GM21360 (cell line): ENCODE results near the gene SLC12A8.

Experiments used
- ATAC-seq: cut with Tn5 transposase; IDR thresholded peaks from one replicate; pipeline ENCODE4 v1.9.1; 2021; ENCODE audit warnings: mild to moderate bottlenecking, moderate library complexity; ENCODE audit not compliant: unreplicated experiment

The SLC12A8 gene

DNA sequence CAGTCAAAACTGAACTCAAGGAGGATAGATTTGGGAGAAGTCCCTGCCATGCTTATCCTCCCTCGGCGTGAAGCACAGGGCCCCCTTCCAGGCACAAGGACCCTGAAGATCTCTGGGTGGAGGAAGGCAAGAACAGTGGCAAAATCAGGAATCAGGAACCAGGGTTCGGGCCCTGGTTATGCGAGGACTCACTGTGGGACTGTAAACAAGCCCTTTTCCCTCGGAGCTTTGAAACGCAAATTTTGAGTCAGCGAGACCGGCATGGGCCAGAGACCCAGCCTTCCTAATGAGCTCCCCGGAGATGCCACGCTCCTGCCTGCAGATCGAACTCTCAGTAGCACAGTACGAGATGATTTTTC lies 70.1 kb downstream of the SLC12A8 start:
- no peak for ATAC-seq

DNA sequence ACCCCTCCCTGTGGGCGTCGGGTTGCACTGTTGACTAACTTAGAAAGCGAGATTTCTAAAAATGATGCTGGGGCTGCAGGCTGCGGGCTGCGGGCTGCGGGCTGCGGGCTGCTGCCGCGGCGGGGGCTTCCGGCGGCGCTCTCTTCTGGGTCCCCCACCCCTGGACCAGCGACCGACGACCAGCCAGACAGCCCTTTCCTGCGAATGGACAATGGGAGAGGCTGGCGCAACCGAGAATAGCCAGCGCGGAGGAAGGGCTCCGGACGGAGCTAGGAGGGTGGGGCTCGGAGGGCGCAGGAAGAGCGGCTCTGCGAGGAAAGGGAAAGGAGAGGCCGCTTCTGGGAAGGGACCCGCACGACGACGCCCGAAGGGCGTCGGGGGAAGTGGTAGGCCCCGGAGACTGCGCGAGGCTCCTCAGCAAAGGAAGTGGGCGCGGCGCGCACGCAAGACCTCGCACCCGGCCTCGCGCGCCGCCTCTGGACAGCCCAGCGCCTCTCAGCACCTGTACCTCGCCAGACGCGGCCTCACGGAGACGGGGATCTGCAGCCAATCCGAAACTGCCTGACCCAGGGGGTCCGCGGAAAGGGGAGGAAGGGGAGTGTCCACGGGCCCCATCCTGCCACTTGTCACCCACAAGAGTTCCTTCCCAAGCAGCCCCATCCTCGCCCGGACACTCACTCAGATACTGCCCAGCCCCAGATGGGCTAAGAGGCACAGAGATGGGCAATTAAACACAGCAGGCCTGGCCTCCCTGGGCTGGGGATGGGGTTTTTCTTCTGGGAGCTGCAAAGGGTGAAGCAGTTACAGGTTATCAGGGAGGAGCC lies 70.7 kb downstream of the SLC12A8 start:
- peak; percentile 45 for ATAC-seq

DNA sequence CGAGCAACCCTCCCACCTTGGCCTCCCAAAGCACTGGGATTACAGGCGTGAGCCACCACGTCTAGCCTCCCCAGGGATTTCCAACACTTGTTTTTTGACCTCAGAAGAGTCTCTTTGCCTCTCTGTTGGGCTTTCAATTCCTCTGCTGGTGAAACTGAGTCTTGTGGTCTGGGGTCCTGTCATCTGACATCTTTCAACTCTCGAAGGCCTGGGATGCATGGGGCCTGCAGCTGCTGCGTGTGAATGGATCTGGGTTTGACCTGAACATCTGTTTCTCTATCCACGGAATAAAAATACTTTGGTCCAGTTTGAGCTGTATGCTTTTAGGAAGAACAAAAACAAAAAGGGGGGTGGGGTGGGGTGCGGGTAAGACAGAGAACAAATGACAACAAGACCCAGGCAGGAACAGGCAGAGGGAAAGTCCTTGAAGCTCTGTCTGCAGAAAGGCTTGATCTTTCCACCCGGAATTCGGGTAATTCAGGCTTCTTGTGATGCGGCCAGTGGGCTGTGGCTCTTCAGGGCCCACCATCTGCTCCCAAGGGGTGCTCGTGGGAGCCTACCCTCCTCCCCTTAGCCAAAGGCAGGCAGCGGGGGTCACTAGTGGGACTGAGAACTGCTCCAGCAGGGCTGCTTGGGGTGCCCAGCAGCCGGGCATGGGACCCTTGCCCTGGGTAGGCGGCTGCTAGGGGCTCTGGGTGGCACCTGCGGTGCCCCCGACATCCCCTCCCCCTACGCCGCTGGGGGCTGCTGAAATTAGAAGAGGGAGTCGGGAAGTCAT lies 71.5 kb downstream of the SLC12A8 start:
- ATAC-seq: peak; percentile 11

DNA sequence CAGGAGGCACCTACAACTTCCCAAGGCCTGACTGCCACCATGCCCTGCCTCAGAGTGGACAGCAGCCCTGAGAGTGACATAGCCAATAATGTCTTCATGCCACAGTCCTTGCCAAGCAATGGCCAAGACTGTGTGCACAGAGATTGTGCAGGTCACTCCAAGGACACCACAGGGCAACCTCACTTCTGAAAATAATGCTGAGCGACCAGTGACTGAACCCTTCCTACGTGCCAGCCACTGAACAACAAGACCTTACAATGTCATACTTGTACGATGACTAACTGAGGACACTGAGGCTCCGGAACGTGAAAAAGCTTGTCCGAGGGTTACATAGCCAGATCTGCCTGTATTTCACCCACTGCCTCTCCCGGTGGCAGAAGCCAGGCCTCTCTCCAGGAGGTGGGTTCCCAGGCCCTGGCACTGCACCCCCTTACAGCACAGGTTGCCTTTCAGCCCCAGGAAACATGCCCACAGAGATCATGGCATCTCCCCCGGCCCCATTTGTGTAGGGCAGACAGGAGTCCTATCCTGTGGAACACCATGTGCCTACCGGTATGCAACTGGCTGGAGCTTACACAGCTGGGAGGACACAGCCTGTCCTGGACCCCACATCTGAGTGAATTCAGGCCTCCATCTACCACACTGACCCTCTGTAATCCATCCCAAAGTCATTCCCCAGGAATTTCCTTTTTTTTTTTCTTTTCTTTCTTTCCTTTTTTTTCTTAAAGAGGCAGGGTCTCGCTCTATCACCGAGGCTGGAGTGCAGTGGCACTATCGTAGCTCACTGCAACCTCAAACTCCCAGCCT lies 72.3 kb downstream of the SLC12A8 start:
- ATAC-seq: no peak

DNA sequence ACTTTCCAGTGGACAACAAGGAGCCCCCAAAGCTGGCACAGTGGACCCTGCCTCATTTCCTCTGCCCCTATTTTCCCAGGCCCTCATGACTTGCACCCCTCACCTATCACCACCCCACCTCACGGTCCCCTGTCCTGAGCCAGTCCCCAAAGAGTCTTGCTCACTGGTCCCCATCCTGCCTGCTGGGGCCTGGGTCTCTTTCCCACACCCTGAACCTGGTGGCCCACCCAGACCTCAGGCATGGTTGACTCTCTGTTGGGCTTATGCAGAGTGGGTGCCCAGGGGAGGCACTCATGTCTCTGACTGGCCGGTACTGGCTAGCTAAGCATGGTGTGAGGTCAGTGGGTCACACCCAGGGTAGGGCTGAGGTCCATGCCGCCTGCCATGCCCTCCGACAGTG lies 73.2 kb downstream of the SLC12A8 start:
- no peak for ATAC-seq

DNA sequence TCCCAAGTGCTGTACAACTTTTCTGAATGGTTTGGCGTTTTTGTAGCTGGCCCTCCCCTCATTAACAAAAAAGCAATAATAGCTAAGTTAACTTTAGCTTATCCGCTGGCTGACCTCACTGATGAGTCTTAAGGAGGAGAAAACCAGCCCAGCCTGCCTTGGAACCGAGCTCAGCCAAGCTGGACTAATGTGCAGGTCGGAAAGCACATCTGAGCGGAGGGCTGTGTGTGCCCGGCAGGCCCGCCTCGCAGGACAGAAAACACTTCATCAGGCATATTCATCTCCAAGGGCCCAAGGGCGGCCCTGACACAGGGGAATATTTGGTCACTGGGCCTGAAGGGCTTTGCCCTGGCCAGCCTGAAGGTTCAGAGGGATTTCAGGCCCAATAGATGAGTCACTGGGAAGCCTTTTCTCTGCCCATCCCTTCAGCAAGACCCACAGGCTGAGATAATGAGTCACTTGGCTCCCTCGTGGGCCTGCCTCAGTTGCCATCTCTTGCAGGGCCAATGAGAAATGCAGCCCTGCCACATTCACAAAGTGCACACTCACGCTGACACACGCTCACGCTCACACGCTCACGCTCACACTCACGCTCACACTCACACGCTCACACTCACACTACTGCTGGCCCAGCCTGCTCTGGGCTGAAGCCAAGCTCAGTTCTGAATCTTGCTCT lies 75.1 kb downstream of the SLC12A8 start:
- no peak for ATAC-seq

DNA sequence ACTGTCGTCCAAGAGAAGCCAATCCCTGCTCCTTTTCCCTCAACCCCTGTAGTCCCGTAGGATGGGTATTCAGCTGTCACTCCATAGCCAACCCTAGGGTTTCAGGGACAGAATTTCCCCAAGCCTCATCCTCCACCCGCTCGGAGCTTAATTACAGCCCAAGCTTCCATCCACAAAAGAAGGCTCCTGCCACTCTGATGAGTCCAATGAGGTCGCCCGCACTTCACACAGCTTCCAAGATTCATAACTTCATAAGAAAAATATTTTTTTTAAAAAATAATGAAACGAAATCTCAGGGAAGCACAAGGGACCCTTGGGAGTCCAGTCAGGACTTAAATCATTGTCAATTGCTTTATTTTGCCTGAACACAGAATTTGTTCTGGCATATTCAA lies 75.6 kb downstream of the SLC12A8 start:
- ATAC-seq: no peak

DNA sequence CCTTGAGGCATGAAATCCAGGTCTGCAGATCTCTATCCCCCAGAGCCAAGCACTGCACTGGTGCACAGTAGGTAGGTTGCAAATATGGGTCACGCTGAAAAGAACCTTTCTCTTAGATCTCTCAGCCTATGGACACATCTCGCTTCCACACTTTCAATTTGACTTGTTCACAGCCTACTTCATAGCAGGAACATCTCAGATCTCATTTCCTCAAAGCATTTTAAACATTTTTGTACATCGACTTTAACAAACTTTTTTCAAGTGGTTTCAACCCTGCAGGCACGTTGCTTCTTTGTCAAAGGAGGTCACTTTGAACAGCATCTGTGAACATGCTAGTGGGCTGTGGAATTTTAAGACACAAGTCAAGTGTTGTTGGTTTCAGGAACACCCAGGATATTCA lies 76.0 kb downstream of the SLC12A8 start:
- ATAC-seq: no peak

DNA sequence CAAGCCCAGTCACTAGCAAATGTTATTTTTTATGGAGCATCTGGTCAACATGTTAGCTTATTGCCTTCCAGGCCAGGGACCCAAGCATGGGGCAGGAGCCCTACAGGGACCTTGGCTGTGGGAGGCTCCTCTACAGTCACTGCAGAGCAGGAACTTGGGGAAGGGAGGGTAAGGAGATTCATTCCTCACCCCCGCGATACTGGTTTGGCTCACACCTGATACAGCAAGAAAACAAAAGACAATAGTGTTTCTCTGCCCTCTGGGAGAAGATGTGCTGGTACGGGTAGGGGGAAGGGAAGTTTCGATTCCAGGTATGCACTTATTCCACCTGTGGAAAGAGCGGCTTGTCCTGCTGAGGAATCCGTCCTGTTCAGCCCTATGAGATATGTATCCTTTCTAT lies 77.6 kb downstream of the SLC12A8 start:
- no peak for ATAC-seq

DNA sequence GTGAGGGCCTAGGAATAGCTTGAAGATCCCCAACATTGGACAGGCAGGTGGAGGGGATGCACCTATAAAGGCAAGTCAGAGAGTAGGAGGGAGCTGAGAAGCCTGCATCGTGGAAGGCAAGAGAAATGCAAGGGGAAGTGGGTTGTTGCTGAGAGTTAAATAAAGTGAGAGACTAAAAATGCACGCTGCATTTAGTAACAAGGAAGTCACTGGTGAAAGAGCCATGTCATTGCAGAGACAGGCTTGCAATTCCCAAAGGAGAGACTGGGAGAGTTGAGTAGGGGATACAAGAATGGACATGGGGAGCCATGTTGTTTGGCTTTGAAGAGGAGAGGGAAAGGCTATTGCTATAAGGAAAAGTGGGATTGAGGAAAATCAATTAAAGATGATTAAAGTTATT lies 79.7 kb downstream of the SLC12A8 start:
- ATAC-seq: no peak

DNA sequence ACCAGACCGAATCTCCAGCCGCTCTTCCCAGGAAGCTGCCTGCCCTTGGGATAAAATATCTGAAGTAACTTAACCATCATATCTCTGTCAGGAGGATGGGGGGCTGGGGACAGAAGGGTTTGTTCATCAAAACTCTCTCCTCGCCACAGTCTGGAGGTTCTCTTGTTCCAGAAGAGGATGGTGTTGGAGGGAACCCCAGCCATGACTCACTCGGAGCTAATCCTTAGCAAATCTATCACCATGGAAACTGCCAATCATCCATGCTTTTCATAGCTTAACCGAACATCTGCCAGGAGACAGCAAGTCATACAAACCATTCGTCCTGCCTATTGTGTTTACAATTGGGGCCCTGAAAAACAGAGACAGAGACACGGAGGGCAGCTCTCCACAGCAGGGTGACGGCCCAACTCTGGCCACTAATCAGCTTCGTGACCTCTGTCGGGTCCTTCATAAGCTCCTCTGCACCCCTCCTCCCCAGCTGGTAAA lies 83.0 kb downstream of the SLC12A8 start:
- ATAC-seq: no peak

DNA sequence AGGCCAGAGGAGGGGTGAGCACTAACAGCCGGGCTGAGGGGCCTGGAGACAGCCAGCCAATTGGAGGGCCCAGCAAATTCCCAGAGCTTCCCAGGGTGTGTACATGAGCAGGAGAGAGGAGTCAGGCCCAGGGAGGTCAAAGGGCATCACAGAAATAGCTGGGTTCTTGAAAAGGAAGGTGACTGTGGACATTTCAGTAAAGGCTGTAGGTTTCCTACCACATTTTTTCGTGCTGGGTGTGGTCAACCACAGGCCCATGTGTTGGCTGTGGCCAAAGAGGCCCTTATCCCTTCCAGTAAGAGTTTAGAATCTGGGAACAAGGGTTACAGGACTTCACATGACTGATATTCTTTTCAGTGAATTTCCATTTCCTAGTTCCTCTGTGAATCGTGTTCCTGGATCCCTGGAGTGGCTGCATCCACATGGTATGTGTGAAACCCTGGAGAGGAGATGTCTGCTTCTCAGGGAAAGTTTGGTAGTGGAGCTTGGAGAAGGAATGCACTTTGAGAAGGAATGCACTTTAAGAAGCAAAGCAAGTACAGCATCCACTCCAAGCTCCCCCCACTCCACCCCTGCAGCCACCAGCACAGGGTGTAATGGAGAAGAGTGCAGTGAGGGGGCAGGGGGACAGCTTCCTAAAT lies 83.6 kb downstream of the SLC12A8 start:
- no peak for ATAC-seq

DNA sequence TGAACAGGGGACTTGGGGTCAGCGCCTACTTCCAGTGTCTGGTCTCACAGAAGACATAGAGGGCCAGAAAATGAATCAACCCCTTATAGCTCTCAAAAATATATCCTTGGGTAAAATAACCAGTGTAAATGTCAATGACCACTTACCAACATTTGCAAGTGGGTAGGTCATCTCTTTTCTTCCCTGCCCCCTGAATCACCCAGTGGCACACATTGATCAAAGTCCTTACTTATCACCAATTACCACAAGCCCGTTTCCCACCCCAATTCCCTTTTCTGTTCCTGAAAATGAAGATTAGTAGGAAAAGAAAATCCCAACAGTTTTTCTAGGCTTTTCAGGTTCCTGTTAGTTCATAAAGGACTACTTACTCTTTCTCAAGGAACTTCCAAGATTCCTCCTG lies 86.2 kb downstream of the SLC12A8 start:
- no peak for ATAC-seq

DNA sequence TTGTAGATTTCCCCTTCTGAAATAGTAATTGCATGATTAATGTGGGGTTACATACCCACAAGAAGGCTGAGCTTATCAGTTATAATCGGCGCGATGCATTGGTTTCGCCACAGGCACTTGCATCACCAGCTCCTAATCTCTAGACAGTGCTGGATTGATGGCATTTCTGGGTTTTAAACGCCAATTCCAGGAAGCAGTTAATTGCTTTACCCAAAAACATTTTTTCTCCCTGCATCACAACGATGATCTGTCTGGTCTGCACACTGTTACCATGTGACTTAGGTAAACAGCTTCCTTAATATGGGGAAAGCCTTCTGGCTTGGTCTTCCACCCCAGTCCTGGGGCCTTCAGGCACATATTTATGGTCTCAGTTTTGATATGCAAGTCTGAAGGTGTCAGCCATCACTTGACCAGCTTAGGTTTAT lies 86.7 kb downstream of the SLC12A8 start:
- no peak for ATAC-seq

DNA sequence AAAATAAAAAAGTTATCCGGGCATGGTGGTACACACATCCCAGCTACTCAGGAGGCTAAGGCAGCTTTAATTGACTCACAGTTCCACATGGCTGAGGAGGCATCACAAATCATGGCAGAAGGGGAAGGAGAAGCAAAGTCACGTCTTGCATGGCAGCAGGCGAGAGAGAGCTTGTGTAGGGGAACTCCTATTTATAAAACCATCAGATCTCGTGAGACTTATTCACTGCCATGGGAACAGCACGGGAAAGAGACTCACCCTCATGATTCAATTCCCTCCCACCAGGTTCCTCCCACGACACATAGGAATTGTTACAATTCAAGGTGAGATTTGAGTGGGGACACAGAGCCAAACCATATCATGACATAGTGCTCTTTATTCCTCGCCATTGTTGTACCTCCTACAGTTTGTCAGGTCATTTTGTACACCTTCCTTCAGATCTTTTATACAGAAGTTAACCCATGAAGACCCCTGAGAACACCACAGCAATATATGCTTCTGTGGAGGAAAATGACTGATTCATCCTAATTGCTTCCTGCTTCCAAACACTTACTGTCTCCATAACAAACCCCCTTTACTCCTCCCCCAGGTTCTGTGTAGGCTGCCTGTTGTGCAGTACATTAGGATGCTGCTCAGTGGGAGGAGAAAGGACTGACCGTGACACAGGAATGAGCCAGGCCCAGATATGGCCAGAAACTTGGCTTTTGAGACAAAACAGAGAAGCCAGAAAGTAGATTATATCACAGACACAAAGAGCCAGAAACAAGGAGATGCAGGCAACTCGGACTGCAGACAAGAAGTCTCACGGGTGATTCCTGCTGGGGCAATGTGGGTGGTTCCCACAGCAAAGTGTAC lies 88.9 kb downstream of the SLC12A8 start:
- ATAC-seq: no peak

DNA sequence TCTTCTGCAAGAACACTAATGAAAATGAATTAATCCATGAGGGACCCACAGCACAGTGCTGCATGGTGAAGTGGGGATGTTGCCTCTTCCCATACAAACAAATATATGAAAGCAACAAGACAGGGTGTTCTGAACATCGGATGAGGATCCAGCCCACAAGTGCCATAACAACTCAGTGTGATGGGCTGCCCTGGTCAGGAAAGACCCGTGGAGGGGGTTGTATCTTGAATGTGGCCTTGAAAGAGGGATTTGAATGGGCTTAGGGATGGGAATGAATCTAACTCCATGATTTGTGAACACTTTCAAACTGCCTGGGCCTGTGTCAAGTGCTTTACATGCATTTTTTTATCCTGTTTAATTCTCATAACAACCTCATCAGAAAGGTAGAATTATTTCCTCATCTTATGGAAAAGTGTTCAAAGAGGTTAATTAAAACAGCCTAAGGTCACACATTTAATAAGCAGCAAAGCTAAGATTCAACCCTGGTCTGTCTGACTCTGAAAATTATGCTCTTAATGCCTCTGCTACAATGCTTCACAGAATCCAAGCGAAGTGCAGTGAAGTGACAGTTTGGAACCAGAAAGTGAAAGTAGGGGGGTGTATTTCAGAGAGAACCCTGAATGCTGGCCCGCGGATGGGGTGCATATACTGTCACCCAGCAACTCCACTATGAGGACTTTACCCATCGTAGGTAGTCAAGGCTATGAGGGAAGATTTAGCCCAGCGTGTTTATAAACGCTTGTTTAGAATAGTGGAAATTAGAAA lies 91.1 kb downstream of the SLC12A8 start:
- peak; percentile 40 for ATAC-seq

DNA sequence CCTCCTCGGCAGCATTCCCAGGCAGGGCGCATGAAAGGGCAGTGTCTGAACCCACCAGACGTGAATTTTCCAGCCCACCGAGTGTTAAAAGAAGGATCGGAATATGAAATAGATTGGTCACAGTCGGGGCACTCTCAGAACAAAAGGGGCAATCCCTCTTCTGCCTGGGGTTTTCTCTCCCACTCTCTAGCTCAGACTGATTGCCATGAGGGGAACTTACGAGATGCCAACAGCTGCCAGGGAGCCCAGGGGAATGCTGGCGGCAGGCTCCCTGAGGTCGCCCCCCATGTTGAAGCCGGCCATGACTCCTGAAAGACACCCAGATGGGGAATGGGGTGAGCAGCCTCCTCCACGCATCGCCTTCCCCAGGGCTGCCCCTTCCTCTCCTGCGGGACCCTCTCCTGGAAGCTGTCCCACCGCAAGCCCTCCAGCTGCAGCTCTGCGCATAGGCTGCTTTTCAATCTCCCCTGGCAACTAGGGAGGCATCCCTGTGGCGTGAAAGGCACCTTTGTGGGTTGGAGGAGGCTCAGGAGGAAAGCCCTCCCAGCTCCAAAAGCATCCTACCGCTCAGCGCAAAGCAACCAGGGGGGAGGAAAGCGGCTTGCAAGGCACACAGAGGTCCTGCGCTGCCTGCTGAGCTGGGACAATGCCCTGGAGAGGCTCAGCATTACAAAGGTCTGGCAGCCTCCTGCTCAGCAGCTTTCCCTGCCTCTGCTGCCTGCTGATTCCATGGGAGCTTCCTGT lies 92.0 kb downstream of the SLC12A8 start:
- no peak for ATAC-seq
